DMS 273 (cell line): ENCODE data around the gene SLC8B1.

Experiments used
- DNase-seq: peaks from one replicate; lab custom pipeline; 2025; ENCODE audit not compliant: unreplicated experiment; lab: John Stamatoyannopoulos, UW

The SLC8B1 gene

DNA sequence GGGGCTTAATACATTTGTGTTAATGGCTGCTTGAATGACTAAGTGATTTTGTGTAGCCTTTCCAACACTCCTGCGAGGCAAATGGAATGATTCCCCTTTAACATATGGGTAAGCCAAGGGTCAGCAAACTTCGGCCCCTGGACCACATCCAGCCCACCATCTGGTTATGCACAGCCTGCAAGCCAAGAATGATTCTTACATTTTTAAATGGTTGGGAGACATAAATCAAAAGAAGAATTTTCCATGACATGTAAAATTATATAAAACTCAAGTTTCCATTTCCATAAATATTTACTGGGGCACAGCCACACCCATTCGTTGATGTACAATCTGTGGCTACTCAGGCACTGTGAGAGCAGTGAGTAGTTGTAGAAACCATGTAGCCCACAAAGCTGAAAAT lies 9.0 kb downstream of the SLC8B1 start:
- no peak for DNase-seq

DNA sequence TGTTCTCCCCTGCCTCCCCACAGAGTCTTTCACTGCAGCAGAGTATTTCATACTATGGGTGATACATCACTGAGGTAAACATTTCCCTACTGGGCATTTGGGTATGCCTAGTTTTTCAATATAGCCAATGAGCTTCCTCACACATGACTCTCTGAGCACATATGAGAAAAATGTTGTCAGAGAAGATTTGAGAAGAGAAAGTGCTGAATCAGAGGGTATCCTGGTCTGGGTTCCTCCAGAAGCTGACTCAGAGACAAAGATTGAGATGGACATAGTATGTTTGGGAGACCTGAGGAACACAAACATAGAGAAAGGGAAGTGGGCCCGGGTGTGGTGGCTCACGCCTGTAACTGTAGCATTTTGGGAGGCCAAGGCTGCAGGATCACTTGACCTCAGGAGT lies 12.6 kb downstream of the SLC8B1 start:
- no peak for DNase-seq

DNA sequence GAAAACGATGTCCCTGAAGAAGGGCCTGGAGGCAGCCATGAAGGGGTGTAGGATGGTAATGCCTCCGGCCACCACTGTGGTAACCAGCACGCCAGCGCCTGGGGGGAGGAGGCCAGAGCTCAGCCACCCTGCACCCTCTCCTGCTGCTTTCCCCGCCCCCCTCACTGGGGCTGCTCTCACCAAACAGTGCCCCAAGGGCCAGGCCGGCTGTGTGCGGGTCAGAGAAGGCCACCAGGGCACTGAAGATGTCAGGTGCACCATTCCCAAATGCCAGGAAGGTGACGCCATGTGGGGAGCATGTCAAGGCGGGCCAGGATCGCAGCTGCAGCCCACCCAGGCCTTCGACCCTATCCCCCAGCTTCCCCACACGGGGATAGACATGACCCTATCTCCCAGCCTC lies 14.5 kb downstream of the SLC8B1 start:
- DNase-seq = no peak

DNA sequence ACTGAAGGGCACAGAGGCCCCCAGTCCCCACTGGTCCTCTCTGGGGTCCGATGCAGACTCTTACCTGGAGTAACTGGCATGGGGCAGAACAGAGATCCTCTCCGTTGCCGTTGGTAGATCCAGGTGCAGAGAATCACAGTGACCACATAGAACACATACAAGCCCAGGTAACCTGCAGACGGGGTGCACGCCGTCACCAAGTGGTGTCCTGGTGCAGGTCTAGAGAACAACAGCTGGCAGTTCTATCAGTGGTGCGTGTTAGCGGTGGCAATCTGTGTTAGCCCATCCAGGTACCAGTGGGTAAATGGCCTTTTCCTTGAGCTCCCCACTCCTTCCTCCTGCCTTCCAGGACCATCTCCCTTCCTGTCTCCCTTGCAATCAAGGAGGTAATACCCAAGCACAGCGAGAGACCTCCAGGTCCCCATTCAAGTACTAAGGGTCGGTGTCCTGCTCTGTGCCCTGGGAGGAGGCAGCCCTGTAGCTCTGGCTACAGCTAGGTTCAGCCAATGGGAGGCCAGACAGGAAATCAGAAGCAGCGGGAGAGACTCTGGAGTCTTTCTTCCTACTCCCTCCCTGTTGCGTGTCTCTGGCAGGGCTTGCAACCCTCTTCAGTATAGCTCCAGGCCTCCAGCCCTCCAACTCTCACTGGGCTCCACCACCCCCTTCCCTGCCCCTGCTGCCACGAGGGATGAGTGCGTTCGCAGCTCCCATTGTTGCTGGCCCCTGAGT lies 15.8 kb downstream of the SLC8B1 start:
- DNase-seq = no peak

DNA sequence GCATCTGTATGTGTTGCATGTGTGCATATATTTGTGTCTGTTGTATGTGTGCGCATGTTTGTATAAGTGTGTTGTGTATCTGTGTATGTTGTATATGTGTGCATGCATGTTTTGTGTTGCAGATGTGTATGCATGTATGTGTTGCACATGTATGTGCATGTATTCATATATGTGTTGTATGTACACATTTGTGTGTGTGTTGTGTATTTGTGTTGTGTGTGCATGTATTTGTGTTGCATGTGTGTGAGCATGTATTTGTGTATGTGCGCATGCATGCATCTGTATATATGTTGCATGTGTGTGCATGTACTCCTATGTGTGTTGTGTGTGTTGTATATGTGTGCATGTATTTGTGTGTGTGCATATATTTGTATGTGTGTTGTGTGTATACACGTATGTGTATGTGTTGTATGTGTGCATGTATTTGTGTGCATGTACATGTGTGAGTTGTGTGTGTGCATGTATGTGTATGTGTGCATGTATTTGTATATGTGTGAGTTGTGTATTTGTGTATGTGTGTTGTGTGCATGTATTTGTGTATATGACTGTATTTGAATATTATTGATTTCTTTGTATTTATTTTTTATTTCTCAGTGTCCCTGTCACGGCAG lies 16.8 kb downstream of the SLC8B1 start:
- no peak for DNase-seq

DNA sequence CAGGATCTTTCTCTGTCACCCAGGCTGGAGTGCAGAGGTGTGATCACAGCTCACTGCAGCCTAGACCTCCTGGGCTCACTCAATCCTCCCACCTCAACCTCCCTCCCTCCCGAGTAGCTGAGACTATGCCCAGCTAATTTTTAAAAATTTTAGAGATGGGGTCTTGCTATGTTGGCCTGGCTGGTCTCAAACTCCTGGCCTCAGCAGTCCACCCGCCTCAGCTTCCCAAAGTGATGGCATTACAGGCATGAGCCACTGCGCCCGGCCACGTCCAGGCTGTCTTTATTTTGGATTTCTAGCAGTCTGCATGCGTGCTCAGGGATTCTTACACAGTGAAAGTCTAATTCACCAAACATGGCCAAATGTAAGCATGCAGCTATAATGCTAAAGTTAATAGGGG lies 17.8 kb downstream of the SLC8B1 start:
- no peak for DNase-seq

DNA sequence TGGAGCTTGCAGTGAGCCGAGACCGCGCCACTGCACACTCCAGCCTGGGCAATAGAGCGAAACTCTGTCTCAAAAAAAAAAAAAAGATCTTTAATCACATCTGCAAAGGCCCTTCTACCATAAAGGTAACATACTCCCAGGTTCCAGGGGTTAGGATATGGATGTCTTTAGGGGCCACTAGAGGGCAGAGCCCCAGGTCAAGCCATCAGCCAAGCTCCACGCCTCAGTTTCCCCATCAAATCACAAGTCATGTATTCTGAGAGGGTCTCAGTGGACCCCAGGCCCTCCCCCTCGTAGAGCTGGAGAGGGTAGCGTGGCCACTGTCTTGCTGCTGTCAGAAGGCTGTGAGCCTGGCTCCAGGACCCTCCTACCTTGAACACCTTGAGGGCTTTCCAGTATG lies 18.8 kb downstream of the SLC8B1 start:
- no peak for DNase-seq

DNA sequence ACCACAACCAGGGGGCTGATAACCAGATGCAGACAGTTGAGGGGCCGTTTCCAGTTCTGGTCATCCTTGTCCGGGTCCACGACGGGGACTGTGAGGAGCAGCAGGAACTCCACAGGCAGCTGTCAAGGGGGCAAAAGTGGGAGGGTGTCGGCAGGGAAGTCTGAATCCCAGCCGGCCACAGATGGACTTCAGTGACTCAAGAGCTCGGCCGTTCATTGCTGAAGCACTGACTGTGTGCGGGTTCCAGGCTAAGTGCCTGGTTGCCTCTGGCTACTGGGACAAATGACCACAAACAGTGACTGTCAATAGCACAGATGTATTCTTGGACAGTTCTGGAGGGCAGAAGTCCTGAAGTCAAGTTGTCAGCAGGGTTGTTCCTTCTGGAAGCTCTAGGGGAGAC lies 19.6 kb downstream of the SLC8B1 start:
- DNase-seq = no peak

DNA sequence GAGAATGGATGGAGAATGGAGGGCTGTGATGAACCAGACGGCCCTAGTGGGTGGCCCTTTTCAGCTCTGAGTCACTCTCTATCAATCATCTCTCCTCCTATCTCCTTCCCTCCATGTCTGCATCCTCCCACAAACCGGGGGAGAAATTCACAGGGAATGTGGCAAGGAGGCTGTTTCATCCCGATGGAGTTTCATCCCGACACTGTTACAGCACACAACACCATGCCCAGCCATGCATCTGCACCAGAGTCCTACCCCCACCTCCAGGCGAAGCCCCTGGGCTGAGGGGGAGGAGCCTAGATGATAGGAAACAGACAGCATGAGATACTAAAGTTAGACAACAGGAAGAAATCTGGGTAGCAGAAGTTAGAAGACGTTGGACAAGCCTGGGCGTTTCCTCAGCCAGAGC lies 20.8 kb downstream of the SLC8B1 start:
- DNase-seq = no peak

DNA sequence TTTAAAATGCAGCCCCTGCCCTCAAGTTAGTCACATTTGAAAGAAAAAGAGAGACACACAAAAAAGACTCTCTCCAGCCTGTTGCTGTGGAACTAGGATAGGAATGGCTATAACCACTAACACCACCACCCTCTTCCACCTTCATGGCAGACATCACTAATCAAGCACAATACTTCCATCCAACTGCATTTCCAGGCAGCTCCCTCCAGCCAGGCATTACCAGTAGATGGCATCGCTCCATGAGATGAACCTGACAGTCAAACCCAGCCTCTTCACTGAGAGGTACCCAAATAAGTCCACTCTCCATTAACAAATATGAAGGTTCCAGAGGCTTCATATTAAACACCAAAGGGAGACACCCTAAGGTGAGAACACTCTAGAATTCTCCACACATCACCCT lies 24.4 kb downstream of the SLC8B1 start:
- peak; percentile 33 for DNase-seq

DNA sequence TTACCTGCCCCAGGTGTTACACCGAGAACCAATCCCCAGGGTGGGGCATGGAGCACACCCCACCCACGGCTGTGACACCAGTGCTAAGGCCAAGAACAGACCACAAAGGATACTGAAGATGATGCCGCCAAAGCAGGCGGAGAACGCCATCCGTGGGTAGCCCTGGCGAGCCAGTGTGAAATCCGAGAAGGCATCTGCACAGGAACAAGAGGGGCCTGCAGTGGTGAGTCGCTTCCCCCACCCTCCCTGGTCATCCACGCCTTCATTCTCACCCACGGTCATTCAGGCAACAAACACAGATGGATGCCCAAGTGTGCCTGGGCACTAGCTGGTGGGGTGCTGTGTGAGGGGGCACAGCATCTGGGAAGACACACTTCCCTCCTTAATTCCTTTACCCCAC lies 28.5 kb downstream of the SLC8B1 start:
- DNase-seq = peak; percentile 14

DNA sequence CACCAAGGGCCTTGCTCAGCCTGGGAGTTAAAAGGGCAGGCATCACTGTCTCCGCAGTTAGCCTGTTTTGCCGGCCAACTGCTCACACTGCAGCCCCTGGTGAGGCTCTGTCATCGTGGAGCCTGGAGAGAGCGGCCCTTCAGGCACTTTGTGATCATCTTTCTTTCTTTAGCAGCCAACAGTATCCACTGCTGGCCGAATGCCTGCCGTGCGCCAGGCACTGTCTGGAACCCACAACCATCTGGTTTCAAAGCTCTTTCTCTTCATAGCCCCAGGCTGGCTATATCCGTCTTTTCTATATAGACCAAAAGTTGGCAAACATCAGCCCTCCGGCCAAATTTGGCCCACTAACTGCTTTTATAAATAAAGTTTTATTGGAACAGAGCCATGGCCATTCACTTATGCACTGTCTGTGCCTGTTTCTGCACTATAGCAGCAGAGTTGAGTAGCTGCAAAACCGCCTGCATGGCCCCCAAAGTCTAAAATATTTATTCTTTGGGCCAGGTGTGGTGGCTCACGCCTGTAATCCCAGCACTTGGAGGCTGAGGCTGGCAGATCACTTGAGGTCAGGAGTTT lies 29.5 kb downstream of the SLC8B1 start:
- peak; percentile 72 for DNase-seq

DNA sequence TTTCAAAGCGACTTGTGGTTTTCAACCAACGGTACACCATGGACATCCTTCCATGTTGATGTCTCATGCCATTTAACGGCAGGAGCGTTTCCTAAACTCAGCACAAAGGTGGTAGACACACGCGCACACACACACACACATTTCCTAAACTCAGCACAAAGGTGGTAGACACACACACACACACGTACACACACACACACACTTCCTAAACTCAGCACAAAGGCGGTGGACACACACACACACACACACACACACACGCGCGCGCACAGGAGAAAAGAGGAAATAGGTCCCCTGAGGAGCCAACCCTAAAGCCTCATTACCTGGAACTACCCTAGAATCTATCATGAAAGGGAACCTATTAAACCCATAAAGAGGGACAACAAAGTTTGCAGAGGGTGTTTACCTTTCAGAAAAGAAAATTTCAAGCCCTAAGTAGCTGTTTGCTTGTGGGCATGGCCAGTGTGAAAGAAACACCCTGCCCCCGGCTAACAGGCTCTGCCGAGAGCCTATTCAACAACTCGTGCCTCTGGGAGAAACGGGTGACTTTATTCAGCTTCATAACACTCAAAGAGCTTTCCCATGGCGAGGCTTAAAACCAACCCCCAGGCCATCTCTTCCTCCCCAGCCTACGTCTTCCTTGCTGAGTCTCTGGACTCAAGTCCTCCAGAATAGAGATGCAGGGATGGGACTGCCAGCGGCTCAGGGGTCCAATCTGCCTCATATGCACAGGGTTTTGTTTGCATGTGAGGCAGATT lies 31.8 kb downstream of the SLC8B1 start:
- DNase-seq = no peak

DNA sequence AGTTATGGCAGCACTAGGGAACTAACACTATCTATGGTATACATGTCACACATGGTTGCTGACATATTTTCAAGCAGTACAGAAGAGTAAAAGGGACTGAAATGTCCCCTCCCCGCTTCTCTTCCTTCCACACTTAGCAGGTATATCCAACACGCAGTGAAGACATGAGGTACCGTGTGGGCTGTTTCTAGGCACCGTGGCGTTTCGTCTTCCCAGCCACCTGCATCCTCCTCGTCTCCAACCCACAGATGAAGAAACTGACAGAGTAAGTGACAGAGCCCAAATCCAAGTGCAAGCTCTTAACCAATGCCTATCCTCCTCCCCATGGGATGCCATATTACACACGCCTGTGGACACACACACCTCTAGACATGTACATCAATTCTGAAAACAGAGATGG lies 32.4 kb downstream of the SLC8B1 start:
- no peak for DNase-seq

DNA sequence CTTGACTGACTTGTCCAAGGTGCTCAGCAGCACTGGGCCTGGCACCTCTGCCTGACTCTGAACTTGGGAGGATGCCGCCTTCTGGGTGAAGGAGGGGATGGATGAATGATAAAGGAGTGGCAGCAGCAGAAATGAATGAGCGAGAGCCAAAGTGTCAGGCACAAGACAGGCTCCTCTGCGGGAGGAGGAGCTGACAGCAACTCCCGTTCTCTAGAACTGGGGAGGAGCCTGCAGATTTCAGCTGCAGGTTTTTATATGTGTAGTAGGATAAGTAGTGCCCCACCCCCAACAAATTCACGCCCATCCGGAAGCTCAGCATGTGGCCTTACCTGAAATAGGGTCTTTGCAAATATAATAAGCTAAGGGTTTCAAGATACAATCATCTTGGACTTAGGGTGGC lies 33.1 kb downstream of the SLC8B1 start:
- no peak for DNase-seq

DNA sequence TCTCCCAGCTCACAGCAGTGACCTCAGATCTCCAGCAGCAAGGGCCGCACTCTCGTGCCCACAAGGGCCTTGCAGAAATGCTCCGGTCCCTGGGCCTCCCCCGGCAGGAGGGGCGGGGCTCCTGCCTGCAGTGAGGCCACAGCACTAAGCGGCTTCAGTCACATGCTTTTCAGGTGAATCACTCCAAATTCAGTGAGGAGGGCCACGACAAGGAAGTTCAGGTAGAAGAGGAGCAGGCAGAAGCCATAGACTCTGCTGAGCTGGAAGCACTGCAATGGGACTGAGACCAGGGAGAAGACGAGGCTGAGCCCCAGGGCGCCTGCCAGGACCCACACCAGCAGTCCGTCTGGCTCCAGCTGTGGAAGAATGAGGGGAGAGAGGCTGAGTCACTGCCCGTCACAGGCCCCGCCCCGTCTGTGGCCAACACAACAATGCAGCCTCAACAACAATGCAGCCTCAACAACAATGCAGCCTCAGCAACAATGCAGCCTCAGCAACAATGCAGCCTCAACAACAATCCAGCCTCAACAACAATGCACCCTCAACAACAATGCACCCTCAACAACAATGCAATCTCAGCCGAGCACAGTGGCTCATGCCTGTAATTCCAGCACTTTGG lies 35.2 kb downstream of the SLC8B1 start:
- DNase-seq = peak; percentile 40

DNA sequence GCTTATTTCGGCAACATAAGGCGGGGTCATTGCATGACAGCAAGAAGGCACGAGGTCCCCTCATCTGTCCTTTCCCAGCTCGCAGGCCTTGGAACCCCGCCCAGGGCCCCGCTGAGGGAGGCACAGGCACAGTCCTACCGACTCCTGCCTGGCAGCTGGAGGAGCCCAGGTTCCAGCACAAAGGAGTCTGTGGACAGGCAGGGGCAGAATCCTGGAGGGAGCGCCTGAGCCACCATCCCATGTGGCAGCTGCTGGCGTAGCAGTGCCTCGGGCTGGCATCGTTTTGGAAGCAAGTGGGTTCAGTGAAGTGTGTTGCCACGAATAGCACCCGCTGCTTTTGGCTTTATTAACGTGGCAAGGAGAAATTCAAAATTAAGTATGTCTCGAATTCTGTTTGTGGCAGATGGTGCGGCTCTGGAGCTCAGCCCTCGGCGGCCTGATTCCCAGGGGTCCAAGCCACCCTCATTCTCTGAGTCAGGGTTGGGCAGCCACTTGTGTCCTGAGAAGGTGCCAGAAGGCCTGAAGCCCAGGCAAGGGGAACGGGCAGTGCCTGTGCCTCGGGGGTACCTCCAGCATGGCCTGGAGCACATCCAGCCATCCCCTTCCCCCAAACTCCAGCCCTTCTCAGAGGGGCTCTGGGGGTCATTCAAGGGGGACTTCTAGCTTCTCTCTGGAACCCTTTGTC lies 35.9 kb downstream of the SLC8B1 start:
- peak; percentile 93 for DNase-seq

DNA sequence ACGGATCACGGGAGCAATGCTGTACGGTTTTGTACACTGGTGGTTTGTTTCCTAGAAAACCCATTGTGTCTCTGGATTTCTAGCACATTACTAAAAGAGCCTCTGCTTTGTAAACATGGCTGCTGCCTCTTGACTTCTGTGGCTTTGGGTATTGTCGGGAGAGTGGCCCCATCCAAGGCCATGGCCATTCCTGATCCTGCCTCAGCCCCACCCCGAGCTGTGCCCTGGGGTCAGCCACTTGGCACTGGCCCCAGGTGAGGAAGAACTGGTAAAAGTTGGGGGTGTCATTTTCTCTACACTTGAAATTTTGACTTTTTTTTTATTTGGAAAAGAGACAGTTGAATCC lies 36.5 kb downstream of the SLC8B1 start:
- DNase-seq = peak; percentile 21

DNA sequence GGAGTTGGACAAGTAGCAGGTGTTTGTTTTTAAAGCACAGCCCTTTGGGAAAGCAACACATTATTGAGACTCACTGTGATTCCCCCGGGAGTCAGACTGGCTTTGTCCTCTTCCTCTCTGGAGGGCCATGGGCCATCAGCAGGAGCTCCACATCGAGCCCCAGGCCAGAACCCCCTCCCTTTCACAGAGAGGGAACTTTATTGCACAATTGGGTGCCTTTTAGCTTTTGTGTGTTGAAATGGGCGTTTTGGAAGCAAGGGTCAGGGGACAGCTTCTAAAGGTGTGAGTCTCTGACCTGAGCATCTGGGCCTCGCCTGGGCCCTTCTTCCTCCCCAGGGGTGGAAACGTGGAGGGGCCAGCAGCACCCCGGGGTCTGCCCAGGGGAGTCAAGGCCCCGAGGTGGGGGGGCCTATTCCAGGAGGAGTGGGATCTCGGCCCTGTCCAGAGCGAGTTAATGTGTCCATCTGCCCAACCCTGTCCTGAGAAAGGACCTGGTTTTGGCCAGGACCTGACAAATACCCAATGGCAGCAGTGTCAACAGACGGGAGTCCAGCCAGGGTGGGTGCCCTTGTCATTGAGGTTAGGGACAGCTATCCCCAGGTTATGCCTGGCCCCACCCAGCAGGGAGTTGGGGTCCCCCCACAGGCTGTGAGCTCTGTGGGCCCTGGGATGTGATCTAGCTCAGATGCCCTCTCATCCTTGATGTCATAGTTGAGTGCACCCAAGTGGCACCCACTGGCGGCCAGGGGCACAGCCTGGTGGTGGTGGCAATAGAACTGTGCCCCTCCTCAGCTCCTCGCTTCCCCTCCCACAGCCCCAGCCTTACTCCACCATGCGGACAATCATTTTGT lies 37.1 kb downstream of the SLC8B1 start:
- no peak for DNase-seq

DNA sequence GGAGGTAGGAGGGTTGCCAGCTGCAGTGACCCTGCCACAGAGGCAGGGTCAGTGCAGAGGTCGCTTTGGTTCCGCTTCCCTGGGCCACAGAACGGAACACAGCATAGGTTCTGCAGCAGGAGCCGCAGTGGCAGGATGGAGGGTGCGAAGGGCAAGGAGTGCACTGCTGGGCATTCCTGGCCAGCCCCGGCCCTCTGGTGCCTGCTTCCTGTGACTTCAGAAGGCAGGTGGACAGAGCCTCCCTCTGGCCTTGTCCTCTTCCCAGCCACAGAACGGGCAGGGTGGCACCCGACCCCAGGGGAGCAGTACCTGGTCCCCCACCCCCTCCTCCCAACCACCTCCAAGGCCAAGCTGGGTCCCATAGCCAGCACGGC lies 37.7 kb downstream of the SLC8B1 start:
- DNase-seq = no peak
